ENCODE data around the gene ARHGAP26.

ARHGAP26 gene

DNA sequence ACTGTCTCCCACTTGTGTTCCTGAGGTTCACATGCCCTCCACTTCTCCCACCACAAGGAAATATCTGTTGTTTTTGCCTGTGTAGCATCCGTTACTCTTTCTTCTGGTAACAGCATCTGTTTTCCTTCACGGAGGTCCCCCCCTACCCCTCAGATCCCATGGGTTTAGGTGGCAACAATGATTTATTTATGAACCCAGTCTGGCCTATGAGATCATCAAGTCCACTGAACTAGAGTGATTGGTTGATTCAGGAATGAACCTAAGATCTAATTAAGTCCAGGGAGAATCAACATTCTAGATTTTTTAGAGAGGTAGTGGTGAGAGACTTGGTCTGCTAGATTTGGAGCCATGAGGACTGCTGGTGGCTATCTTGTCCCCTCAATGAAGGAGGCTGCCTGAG is 466.5 kb downstream of the ARHGAP26 start:
- DNase-seq = no peak

DNA sequence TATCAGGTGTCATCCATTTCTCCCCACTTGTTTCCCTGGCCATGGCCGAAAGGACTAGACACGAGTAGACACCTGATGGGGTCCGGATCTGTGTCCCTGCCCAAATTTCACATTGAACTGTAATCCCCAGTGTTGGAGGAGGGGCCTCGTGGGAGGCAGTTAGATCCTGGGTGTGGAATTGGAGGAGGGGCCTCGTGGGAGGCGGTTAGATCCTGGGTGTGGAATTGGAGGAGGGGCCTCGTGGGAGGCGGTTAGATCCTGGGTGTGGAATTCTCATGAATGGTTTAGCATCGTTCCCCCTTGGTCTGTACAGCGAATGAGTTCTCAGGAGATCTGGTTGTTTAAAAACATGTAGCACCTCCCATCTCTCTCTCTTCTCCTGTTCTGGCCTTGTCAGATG is 467.5 kb downstream of the ARHGAP26 start:
- DNase-seq = no peak

DNA sequence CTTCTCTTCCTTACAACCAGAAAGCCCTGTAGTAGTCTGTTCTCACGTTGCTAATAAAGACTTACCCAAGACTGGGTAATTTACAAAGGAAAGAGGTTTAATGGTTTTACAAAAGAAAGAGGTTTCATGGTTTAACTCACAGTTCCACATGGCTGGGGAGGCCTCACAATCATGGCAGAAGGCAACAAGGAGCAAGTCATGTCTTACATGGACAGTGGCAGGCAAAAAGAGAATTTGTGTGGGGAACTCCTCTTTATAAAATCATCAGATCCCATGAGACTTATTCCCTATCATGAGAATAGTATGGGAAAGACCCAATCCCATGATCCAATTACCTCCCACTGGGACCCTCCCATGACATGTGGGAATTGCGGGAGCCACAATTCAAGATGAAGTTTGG is 468.4 kb downstream of the ARHGAP26 start:
- no peak for DNase-seq

DNA sequence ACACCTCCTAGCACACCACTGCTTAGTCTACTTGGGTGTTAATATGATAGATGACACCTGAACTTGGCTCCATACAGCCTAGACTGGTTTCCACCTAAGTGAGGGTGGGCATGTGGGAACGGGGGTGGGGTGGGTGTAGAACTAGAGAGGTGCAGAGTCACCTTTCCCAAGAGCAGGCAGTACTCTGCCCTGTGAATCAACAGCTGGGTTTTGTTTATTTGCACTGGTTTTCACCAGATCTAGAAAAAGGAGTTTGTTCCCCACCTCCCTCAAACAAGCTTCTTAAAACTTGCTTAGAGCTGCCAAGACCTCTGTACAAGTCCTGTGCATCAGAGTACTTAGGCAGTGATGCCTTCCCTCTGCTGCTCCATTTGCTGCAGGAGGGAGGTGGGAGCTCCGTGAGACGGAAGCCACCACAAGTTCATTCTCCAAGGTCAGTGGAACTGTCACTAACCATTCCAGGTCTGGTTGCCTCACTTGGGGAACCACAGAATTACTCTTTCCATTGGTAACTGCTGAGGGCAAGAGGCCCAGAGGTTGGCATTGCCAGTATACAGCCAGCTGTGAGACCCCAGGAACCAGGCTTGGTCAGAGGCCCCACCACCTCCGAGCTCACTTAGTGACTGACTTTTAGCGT is 469.8 kb downstream of the ARHGAP26 start:
- no peak for DNase-seq

DNA sequence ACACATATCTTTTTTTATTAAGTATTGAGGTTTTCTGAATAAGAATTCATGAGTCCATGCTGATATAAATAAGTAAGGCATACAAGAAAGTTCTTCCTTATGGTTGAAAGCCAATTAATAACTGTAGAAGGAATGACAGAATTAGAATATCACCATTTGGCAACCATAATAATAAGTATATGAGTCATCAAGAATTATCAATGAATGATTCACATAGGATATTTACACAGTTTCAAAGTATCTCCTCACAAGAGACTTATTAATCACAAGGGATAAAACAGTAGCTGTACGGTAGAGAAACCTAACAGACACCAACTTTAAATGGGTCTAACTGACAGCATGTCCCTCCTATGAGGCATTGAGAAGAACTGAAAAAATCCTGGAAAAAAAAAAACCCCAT is 471.7 kb downstream of the ARHGAP26 start:
- no peak for DNase-seq

DNA sequence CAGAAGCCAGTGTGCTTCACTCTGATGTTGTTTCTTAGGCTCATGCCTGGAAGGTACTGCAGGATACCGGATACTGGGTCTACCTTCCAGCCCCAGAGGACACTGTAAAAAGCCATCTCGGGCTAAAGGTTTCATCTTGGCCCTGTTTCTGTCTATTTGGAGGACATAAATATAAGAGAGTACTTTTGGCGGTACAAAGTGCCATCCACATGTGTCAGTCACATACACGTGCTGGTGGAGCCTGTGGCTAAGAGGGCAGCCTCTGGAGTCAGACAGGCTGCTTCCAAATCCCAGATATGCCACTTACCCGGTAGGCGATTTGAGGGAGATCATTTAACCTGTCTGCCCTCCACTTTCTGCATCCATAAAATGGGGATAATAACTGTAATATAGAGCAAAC is 472.9 kb downstream of the ARHGAP26 start:
- DNase-seq = no peak

DNA sequence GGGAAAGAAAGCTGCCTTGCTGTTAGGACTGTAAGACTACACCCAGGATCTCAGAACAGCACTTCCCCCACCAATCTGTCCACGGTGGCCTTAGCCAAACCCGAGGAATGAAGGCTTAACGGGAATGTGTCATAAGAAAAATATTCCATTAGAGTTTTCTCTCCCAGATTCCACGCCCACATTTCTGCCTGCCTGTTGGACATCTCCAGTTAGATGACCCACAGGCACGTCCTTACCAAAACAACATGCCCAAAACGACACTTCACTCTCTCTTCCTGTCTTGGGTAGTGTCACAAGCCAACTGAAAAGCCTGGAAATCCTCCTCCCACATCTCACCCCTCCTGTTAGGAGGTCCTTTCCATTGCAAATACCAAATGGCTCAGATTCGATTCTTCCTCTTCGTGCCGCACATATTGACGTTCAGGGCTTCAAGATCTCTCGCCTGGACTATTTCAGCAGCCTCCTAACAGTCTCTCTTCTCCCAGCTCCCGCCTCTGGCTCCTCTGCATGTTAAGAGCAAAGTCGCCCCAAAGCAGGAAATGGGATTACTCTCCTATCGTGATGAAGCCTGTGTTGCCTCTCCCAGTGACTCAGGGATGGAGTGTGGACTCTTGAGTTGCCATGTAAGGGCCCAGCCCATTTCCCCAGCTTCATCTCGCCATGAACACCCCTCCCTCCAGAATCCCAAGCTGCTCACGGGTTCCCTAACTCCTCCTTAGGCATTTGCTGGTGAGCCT is 474.0 kb downstream of the ARHGAP26 start:
- DNase-seq = no peak

DNA sequence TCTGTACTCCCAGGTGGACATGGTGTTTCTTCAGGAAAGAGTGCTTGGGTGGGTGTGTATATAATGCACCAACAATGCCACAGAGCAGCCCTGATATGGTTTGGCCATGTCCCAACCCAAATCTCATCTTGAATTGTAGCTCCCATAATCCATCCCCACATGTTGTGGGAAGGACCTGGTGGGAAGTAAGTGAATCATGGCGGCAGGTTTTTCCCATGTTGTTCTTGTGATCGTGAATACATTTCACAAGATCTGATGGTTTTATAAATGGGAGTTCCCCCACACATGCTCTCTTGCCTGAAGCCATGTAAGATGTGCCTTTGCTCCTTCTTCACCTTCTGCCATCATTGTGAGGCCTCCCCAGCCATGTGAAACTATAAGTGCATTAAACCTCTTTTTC is 474.8 kb downstream of the ARHGAP26 start:
- DNase-seq = no peak

DNA sequence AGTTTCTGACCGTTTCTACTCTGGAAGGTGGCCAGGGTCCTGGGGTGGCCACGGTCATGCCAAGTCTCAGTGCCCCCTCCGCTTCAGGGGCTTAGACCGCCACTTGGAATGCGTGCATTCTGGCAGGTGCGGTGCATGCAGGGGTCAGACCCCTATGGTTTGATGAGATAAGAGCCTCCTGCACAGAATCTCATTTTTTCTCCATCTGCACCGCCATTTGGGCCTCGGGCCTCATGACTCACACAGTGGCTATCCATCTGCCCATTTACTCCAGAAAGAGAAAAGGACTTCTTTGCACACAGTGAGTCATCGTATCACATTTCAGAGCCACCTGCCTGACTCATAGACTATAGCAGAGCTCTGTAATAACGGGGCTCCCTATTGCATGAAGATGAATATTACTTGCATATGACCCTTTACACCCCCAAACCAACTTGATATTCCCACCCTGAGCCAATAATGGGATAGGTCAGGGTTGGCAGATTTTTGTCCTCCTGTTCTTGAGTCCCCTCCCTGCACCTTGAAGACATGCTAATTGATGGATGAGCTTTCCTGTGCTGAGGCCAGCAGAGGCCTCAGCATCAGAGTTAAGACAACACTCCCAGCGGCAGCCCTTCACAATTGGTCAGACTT is 475.9 kb downstream of the ARHGAP26 start:
- no peak for DNase-seq

DNA sequence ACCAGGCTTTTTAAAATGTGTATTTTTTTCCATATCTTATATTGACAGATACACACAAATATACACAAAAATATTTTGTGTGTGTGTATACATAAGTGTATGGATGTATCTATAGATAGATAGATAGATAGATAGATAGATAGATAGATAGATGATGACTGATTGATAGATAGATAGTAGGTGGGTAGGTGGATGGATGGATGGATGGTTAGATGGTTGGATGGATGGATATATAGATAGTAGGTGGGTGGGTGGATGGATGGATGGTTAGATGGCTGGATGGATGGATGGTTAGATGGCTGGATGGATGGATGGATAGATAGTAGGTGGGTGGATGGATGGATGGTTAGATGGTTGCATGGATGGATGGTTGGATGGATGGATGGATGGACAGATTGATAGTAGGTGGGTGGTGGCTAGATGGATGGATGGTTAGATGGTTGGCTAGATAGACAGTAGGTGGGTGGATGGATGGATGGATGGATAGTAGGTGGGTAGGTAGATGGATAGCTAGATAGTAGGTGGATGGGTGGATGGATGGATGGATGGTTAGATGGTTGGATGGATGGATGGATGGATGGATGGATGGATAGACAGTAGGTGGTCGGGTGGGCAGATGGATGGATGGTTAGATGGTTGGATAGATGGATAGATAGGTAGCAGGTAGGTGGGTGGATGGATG is 477.1 kb downstream of the ARHGAP26 start:
- DNase-seq = no peak

DNA sequence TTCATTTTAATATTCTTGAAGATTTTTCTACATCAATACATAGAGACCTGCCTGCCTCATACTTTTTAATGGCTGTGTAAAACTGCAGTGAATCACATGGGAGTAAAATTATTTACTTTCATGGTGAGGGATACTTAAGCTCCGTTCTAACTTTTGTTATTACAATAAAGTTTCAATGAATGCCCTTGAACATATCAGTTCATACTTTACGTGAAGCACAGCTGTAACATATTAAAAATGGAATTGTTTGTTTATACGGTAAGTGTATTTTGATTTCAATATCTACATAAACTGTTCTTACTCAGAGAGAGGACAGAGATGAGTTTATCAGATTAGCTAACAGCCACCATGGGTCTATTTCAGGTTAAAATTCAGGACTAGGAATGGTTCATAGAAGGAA is 478.2 kb downstream of the ARHGAP26 start:
- DNase-seq = no peak

DNA sequence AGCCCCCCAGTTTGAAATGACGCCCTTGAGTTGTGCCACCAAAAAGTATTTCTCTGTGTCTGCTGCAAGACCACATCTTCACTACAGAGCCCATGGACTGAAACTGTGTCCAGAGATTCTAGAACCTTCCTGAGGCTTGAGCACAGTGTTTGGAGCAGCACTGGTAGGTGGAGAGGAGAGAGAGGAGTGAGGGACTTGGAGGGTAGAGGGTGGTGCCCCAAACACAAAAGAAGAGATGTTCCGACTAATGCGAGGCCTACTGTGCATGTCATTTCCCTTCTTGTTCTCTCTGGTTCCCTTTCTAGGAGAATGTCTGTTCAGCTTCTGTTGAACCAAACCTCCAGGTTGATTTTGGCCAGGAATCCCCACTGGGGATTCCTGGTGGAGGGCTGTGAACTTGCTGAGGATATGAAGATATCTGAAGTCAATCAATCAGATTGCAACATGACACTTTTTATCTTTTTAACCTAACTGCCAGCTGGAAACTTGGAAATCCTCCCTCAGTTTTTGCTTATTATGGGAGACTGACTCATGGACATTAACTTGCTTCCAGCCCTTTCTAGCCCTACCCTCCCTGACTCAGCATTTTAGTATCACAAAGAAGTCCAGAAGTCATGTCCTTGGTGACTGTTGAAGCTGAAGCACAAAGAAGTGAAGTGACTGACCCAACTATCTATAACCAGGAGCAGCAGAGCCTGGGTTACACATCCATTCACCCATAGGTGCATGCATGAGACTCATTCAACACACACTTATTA is 478.8 kb downstream of the ARHGAP26 start:
- no peak for DNase-seq

DNA sequence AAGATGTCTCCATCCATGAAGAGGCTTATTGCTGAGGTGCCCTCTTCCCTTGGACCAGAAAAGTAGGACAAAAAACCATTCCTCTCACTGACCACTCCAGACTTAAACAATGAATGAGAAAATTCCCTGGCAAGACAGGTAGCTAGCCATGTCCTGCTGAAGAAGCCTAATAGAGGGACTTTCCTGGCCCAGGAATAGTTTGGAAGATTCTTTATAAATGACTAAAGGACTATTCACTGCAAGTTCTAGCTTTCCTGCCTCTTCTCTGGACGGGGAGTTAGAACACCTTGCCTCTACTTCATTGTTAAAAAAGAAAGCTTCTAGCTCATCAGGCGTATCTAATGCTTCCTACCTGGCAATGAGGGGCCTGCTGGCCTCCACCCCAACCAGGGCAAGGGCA is 479.7 kb downstream of the ARHGAP26 start:
- no peak for DNase-seq

DNA sequence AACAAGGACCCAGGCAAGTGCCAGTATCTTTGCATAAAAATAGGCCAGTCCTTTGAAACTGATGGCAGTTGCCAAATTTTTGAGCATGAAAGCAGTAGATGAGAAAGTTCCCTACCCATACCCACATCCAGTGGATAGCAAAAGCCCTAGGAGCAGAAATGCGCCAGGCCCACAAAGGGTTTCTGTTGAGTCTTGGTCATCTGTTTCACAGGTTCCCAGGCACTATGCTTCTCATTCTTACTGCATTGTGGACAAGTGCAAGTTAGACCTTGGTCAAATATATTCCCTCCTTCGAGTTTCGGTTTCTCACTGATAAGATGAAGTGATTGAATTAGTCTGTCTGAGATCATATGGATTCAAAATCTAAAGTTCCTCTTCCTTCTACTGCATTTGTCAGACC is 481.0 kb downstream of the ARHGAP26 start:
- no peak for DNase-seq

DNA sequence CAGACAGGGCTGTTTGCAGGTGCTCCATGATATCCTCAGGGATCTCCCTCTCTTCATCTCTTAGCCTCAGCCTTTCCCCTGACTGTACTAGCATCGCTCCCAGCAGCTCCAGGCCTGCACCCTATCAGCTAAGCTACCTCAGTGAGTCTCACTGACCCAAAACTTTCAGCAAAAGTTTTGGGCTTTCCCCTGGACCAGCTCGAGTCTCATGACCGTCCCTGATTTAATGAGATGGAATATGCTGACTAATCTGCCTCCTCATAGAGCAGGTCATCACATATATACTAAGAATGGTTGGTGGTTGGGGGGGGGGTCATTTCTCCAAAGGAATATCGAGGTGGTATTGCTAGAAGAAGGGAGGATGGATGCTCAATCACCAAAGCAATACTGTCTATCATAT is 481.8 kb downstream of the ARHGAP26 start:
- DNase-seq = no peak

DNA sequence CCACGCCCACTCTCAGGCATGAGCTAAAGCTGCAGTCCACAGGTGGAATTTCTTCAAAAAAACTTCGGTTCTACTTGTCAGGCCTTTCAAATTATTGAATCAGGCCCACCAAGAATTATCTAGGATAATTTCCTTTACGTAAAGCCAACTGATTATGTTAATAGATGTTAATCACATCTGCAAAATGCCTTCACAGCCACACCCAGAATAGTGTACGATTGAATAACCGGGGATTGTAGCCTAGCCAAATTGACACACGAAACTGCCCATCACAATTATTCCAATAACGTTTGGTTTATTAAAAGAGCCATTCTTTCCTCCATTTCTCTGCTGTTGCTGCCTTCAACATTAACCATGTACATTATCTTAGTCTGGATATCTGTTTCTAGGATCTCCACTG is 484.6 kb downstream of the ARHGAP26 start:
- DNase-seq = no peak

DNA sequence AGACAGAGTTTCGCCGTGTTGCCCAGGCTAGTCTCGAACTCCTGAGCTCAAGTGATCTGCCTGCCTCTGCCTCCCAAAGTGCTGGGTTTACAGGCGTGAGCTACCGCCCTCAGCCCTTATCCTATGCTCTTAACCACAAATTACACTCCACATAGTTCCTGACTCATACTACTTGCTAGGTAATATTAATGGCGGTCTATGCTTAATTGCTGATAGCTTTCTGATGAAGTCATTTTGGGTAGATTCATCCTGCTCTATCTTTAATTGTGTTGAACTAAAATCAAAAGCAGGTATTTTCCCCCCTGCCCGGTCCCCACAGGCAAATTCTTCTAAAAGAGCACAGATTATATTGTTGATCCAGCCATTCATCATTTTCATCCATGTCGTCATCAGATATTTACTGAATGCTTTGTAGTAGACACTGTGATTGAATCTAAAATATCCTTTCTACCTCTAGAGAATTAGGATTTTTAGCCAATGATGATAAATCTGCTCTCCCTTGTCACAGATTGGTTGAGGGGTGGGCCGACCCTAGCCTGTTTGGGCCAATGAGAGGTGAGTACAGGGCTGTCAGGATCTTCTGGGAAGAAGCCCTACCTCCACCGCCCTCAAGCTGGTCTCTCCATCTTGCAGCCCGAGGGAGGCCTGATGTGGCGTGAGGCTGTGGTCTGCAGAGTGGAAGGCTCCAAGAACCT is 488.5 kb downstream of the ARHGAP26 start:
- DNase-seq = no peak

DNA sequence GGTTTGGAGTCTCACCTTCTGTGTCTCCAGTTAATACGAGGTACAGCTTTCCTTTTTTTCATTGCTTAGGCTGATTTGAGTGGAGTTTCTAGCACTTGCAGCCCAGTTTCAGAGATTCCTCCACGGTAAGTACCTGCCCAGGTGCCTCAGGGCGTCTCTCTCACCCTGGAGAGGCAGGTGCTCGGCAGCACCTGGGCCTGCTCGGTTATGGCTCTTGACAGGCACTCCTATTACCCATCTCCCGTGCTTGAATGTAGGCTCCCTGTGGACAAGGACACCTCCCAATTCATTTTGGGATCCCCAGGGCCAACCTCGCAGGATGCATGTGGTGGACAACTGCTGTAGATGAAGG is 489.1 kb downstream of the ARHGAP26 start:
- DNase-seq = no peak

DNA sequence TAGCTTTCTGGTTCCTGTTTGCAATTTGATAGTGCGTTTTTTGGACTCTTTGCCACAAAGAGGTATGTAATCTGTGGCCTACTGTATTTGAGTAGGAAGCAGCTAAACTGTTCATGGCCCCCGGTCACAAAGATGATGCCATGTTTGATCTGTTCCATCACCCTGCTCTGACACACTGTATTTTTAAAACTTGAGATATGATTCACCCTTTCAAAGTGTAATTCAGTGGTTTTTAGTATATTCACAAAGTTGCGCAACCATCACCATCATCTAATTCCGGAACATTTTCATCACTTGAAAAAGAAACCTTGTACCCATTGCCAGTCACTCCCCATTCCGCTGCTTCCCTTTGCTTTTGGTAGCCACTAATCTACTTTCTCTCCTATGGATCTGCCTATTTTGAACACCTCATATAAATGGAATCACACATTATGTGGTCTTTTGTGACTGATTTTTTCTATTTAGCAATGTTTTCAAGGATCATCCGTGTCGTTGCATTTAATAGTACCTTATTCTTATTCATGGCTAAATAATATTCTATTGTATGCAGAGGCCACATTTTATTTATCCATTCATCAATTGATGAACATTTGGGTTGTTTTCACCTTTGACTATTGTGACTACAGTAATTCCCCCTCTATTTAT is 491.7 kb downstream of the ARHGAP26 start:
- DNase-seq = no peak

DNA sequence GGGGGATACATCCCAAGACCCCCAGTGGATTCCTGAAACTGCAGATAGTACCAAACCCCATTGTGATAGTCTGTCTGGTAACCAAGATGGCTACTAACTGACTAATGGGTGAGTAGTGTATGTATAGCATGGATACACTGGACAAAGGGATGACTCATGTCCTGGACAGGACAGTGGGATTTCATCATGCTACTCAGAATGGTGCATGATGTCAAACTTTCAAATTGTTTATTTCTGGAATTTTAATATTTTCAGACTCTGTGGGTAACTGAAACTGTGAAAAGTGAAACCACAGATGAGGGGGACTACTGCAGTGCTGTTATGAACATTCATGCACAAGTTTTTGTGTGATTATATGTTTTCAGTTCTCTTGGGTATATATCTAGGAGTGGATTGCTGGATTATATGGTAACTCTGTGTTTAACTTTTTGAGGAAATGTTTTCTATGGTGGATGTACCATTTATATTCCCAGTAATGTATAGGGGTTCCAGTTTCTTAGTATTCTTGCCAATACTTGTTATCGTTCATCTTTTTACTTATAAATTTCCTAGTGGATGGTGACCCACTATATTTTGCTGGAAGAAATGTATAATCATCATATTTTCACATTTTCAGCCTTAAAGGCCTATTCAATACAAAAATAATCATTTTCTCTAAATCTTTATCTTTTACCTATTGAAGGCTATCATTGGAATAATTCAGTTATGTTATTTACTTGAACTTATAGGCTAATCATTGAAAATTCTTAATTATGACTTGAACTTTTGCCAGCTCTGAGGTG is 492.4 kb downstream of the ARHGAP26 start:
- DNase-seq = no peak

DNA sequence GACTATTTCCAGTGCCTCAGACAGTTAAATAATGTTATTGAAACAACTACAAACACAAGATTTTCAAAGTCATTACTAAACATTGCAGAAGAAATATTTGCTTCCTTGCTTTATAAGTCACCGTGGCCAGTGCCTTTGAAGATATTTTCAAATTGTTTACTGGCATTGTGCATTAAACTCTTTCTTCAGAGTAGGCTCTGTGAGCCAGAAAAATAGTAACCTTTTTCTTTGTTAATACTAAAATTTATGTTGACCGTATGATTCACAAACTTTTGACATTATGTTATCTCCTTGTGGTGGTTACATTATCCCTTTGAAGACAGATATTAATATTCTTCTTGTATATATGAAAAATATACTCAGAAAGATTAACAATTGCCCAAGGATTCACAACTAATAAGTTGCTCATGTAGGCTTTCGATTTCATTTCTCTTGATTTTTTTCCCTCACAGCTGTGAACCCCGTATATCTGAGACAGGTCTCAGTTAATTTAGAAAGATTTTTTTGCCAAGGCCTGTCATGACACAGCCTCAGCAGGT is 493.2 kb downstream of the ARHGAP26 start:
- no peak for DNase-seq
